AG04450 (cell line): ENCODE results near the gene MLEC. TPM values are rescaled to one million over a fixed set of nuclear protein-coding genes. Genes with fewer than 3 reads are reported as not detected.

Experiments used
- CTCF ChIA-PET: fragments of 300-600, 350-600 bp; formaldehyde crosslinking; extraction: SDS; loops from one replicate; lab custom pipeline; 2022; ENCODE audit warnings: antibody characterized with exemption, inconsistent platforms; lab: Charles Lee
- POLR2A ChIA-PET: fragments of 350-600 bp; formaldehyde crosslinking; extraction: SDS; loops from one replicate; lab custom pipeline; 2021; ENCODE audit warnings: antibody characterized with exemption, inconsistent platforms; lab: Yijun Ruan, JAX
- DNase-seq: peaks from one replicate; pipeline ENCODE4 v3.0.0-alpha.2; 2011; ENCODE audit warnings: low read depth, low spot score
- H3K27ac ChIP-seq: one replicate; pipeline ENCODE4 v1.5.1; 2012; ENCODE audit warnings: low read depth, low read length, control low read depth
- H3K27me3 ChIP-seq: one replicate; pipeline ENCODE4 v1.6.0; 2012; ENCODE audit warnings: low read length; ENCODE audit not compliant: control insufficient read depth, insufficient read depth
- H3K4me3 ChIP-seq: 2 replicates; pipeline ENCODE4 v1.5.1; 2011; ENCODE audit warnings: mild to moderate bottlenecking, low read depth, low read length, control low read depth
- H3K9me3 ChIP-seq: 2 replicates; pipeline ENCODE4 v1.5.1; 2012; ENCODE audit warnings: low read length; ENCODE audit not compliant: control insufficient read depth, insufficient read depth
- CTCF ChIP-seq: IDR thresholded peaks from 2 replicates; pipeline ENCODE4 v1.5.1; 2011; ENCODE audit warnings: low read depth, low read length, control low read depth, inconsistent platforms
- polyA plus RNA-seq: library from polyadenylated mRNA; depleted of rRNA; stranded (reverse); fragments of >200 nt; gene quantifications from 2 replicates; pipeline ENCODE4 v1.2.3, GENCODE V29; 2011

Gene MLEC
- polyA plus RNA-seq, 1 experiment, result 76.7 TPM

GRCh38 chr12:120656008-120656407, 30.9 kb upstream of the MLEC start:
- H3K27me3 ChIP-seq, result peaks cover 42% of the 10 kb centered on the region
- POLR2A ChIA-PET, result interaction anchor here (0.6 kb wide), 1 partner anchor 365 kb away, joined by 4 read pairs; the partner anchor contains the start of gene RNU4-2
- no peak overlapping the region for H3K4me3 ChIP-seq
- no peak overlapping the region for H3K27ac ChIP-seq
- H3K9me3 ChIP-seq, result no peaks in the 10 kb centered on the region; the same call in 1 of the 2 replicates
- CTCF ChIA-PET, result interaction anchor here (1.8 kb wide), 1 partner anchor 9 kb away, joined by 15 read pairs; no protein-coding TSS in a partner anchor
- no peak for TF ChIP-seq CTCF
- no peak for DNase-seq

GRCh38 chr12:120658286-120659150, 28.4 kb upstream of the MLEC start:
- DNase-seq, result no peak
- ChIA-PET CTCF (interaction anchor here (1.5 to 3.2 kb wide), 2 partner anchors 9 to 12 kb away, joined by 5 to 27 read pairs; no protein-coding TSS in a partner anchor), POLR2A (no interaction called here)
- no peaks in the 10 kb centered on the region; the same call in 1 of the 2 replicates for H3K9me3 ChIP-seq
- H3K27ac ChIP-seq, result no peak overlapping the region
- no peak for TF ChIP-seq CTCF
- no peak overlapping the region for H3K4me3 ChIP-seq
- H3K27me3 ChIP-seq, result peaks cover 30% of the 10 kb centered on the region

GRCh38 chr12:120659151-120659525, 27.8 kb upstream of the MLEC start:
- DNase-seq, result no peak
- peaks cover 34% of the 10 kb centered on the region for H3K27me3 ChIP-seq
- no peak for TF ChIP-seq CTCF
- POLR2A ChIA-PET, result no interaction called here
- no peak overlapping the region for H3K4me3 ChIP-seq
- CTCF ChIA-PET, result interaction anchor here (3.2 kb wide), 1 partner anchor 10 kb away, joined by 27 read pairs; no protein-coding TSS in a partner anchor
- H3K27ac ChIP-seq, result no peak overlapping the region
- no peaks in the 10 kb centered on the region; the same call in 1 of the 2 replicates for H3K9me3 ChIP-seq

GRCh38 chr12:120661432-120661831, 25.5 kb upstream of the MLEC start:
- ChIA-PET POLR2A (no interaction called here), CTCF (no interaction called here)
- Histone ChIP-seq H3K27me3 (peaks cover 25% of the 10 kb centered on the region), H3K9me3 (no peaks in the 10 kb centered on the region; the same call in 1 of the 2 replicates), H3K4me3 (no peak overlapping the region), H3K27ac (no peak overlapping the region)
- no peak for TF ChIP-seq CTCF
- DNase-seq, result no peak

- Histone ChIP-seq H3K9me3 (no peaks in the 10 kb centered on the region; the same call in 1 of the 2 replicates), H3K27ac (no peak overlapping the region)
Observed at GRCh38 chr12:120662879-120663278, 24.1 kb upstream of the MLEC start.

More at GRCh38 chr12:120662879-120663278, 24.1 kb upstream of the MLEC start:
- no peak overlapping the region for H3K4me3 ChIP-seq
- no peak for TF ChIP-seq CTCF
- peaks cover 20% of the 10 kb centered on the region for H3K27me3 ChIP-seq
- no peak for DNase-seq
- POLR2A ChIA-PET, result no interaction called here
- CTCF ChIA-PET, result interaction anchor here (1.1 to 2.3 kb wide), 2 partner anchors 14 to 16 kb away, joined by 3 to 15 read pairs; no protein-coding TSS in a partner anchor
